CD4-positive, alpha-beta T cell treated with Interferon gamma for 1 hour (primary cell): Measurements from ENCODE around the gene LPA.

ENCODE experiments used
- DNase-seq: peaks from one replicate; pipeline ENCODE4 v3.0.0-alpha.2; 2020

The LPA gene

DNA sequence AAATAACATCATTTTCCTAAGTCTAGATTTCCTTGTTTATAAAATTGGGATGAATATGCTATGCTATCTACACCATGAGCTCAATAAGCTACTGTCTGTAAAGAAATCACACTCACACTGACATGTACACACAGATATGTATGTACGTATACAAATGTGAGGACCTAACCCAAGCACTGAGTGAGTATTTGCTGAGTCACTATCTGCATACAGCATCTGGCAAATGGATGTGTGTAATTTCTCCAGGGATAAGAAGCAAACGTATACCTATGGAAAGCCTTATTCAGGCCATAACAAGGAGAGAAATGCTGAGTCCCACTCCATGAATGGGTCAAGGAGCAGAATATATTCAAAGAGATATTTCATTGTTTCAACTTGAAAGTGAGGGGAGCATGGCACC is 153.9 kb downstream of the LPA start:
- DNase-seq: no peak

DNA sequence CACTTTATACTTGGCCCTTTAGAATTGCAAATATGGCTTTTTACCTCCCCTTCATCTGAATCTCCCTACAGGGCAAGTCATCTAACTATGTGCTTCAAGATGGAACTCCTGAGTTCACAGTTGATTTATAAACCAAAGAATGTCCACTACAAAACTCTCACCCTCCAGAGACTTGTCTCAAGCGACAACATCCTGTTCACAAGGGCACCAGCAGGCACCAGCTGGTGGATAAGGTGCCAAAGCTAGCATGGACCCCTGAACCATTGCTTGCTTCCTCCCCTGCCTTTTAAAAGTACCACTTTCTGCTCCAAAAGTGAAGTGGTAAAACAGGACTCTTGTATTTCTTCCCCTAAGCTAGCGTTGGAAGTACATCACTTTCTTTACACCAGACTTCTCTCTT is 154.5 kb downstream of the LPA start:
- DNase-seq: no peak

DNA sequence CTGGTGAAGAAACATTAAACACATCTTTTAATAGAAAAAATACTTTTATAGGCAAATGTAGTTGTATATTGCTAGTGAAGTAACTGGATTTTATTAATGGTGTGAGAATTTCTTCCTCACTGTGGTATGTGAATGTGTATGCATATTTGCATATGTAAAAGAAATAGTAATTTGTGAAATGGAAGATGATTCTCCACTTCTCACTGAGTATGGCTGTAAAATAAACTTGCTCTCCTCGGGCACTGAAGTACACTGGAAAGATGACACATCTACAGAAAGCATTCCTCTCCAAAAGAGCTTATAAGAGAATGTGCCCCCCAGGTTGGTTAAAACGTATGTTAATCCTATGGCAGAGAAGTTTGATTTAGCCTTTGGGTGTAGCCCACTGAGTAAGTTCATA is 155.5 kb downstream of the LPA start:
- no peak for DNase-seq

DNA sequence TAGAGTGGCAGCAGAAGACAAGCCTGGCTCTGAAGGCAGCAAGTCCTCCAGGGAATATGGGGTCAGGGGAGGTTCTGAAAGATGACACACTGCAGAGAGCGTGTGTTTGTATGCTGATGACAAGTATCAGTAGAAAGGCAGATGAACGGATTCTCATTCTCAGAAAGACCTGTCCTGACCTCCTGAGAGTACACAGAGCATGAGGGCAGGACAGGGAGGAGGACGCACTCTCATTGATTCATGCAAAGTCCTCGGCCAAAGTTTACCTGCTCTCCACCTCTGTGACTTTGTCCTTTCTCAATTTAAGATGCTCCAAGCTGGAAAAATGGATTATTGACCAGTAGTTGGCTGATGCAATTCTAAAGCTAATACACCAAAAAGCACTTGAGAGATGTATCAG is 156.7 kb downstream of the LPA start:
- DNase-seq: no peak

DNA sequence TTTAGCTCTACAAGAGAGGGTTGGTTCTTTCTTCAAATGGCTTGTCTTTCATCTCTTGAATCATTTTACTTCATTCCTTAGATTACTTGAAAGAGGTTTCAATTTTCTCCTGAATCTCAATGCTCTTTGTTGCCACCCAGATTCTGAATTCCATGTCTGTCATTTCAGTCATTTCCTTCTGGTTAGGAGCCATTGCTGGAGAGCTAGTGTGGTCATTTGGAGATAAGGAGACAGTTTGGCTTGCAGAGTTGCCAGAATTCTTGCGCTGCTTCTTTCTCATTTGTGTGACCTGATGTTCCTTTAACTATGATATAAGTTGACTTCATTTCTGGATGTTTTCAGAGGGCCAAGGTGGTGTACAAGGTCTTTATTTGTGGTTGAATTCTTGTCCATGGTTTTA is 158.1 kb downstream of the LPA start:
- DNase-seq: no peak

DNA sequence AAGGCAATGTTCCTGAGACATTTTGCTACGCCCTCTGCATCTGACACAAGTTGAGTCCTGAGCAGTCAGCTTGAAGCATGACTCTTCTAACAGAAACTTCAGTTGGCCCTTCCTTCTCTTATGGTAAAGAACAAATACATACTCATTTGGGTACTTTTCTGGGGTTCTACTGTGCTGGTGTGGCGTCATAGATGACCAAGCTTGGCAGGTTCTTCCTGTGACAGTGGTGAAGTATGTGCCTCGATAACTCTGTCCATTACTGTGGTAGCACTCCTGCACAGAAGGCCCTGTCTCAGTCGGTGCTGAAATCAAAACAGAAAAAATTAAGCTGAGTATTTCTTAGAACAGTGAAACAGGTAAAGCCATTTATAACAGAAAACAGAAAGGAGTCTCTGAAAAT is 163.4 kb downstream of the LPA start:
- DNase-seq: no peak

DNA sequence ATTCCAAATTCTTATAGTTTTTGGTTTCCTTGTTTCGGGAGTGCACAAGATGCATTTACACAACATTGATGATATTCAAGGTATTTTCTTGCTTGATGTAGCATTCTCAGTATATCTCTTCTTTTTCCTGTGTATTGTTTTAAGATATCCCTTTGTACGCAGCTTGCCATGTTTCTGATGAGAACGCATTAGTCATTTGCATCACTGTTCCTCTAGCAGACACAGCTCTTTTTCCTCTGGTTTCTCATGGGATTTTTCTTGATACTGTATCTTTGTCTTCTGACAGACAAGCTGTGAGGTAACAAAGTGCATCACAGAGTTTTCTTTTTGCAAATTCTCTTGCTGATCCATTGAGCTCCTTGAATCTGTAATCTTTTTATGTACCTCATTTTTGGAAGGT is 169.5 kb downstream of the LPA start:
- DNase-seq: no peak

DNA sequence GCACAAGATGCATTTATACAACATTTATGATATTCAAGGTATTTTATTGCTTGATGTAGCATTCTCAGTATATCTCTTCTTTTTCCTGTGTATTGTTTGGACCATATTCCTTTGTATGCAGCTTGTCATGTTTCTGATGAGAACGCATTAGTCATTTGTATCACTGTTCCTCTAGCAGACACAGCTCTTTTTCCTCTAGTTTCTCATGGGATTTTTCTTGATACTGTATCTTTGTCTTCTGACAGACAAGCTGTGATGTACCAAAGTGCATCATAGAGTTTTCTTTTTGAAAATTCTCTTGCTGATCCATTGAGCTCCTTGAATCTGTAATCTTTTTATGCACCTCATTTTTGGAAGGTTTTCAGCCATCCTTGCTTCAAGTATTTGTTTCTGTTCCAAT is 175.0 kb downstream of the LPA start:
- DNase-seq: no peak

DNA sequence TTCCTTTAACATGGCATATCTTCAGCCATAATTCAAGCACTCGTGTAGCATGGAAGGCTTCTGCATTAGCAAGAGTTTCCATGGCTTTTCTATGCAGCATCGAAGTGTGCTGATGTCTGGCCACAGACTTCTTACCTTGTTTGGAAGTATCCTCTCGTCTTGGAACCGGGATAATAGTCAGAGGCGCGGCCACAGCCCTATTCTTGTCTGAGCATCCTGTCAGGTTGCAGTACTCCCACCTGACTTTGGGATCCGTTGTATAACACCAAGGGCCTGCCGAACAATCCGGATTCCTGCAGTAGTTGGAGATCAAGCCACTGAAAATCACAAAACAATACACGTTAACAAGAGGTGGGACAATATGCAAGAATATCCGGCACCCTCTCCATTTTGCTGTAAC is 177.0 kb downstream of the LPA start:
- no peak for DNase-seq
